GM12892 (cell line): ENCODE data around the gene CLK4.

ENCODE experiments used
- POLR2A ChIP-seq: IDR thresholded peaks from 2 replicates; pipeline ENCODE4 v1.6.1; 2011; ENCODE audit warnings: low read depth, low read length, control low read depth
- POLR2AphosphoS5 ChIP-seq: IDR thresholded peaks from 2 replicates; pipeline ENCODE4 v1.6.1; 2011; ENCODE audit warnings: low read depth, low read length, control low read depth
- TAF1 ChIP-seq: IDR thresholded peaks from 2 replicates; pipeline ENCODE4 v1.6.1; 2011; ENCODE audit warnings: low read depth, mild to moderate bottlenecking, control low read depth, low read length, borderline replicate concordance

DNA sequence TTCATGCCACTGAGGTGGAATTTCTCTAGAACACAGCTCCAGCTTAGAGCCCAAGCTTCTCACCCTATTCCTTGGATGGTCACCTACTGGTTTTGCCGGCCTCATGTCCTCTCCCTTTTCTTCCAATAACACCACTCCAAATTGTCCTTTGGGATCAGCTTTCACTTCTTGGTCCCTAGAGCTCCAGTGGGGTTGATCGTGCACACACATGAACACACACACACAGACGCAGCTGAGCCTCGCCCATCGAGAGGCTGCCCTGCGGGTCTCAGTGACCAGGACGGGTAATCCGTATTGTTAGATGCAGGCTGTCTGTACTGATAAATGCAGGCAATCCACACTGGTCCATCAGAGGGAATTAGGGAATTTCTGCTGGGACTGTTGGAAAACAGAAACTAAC, 43.6 kb downstream of the CLK4 start:
- TF ChIP-seq POLR2AphosphoS5: no peak
- no peak for TF ChIP-seq POLR2A
- TF ChIP-seq TAF1: no peak
